Liver (tissue), 9 donors: ENCODE results near the gene NKD1. TPM values are rescaled to one million over a fixed set of nuclear protein-coding genes. Genes with fewer than 3 reads are reported as not detected.

Experiments used
- DNase-seq: peaks from one replicate; pipeline ENCODE4 v3.0.0-alpha.2; 2017; ENCODE audit warnings: low spot score
- H3K27ac ChIP-seq, 2 donors: one replicate each; pipeline ENCODE4 v1.7.0; 2013; ENCODE audit warnings: inconsistent platforms in 2 of 2, low read length in 2 of 2, control low read depth in 1 of 2, low read depth in 1 of 2, mild to moderate bottlenecking in 1 of 2
- H3K27me3 ChIP-seq, 4 donors: one replicate each; pipeline versions ENCODE4 v1.6.1 to v1.7.0; 2013; ENCODE audit warnings: low read length in 3 of 4, inconsistent platforms in 1 of 4, mild to moderate bottlenecking in 1 of 4, moderate library complexity in 1 of 4; ENCODE audit not compliant: control insufficient read depth in 4 of 4, insufficient read depth in 4 of 4
- H3K36me3 ChIP-seq, 4 donors: one replicate each; pipeline versions ENCODE4 v1.6.1 to v1.7.0; 2013; ENCODE audit warnings: low read length in 3 of 4, mild to moderate bottlenecking in 3 of 4, low read depth in 1 of 4, moderate library complexity in 1 of 4; ENCODE audit not compliant: control insufficient read depth in 4 of 4, insufficient read depth in 3 of 4
- H3K4me1 ChIP-seq, 4 donors: one replicate each; pipeline versions ENCODE4 v1.6.1 to v1.7.0; 2013; ENCODE audit warnings: low read length in 3 of 4, mild to moderate bottlenecking in 3 of 4, moderate library complexity in 1 of 4; ENCODE audit not compliant: control insufficient read depth in 4 of 4, insufficient read depth in 4 of 4
- H3K4me3 ChIP-seq, 3 donors: one replicate each; pipeline versions ENCODE4 v1.6.1 to v1.7.0; 2013; ENCODE audit warnings: low read length in 3 of 3, control low read depth in 1 of 3, low read depth in 1 of 3, mild to moderate bottlenecking in 1 of 3
- H3K9ac ChIP-seq, 2 donors: one replicate each; pipeline ENCODE4 v1.7.0; 2013; ENCODE audit warnings: low read length in 2 of 2, mild to moderate bottlenecking in 2 of 2, moderate library complexity in 2 of 2, control low read depth in 1 of 2, low read depth in 1 of 2
- H3K9me3 ChIP-seq, 4 donors: one replicate each; pipeline versions ENCODE4 v1.6.1 to v1.7.0; 2013; ENCODE audit warnings: low read length in 3 of 4; ENCODE audit not compliant: control insufficient read depth in 4 of 4
- EGR1 ChIP-seq, 2 donors: IDR thresholded peaks; 2 replicates each; pipeline ENCODE4 v1.6.1; 2016 to 2018; ENCODE audit warnings: antibody characterized with exemption in 2 of 2, low read depth in 2 of 2
- FOXA1 ChIP-seq: IDR thresholded peaks from 2 replicates; pipeline ENCODE4 v1.6.1; 2016; ENCODE audit warnings: antibody characterized with exemption
- HNF4A ChIP-seq, 2 donors: conservative IDR thresholded peaks; 2 replicates each; pipeline ENCODE4 v1.6.1; 2016; ENCODE audit warnings: antibody characterized with exemption in 2 of 2, mild to moderate bottlenecking in 2 of 2
- HNF4G ChIP-seq: IDR thresholded peaks from 2 replicates; pipeline ENCODE4 v1.6.1; 2016; ENCODE audit warnings: antibody characterized with exemption
- JUND ChIP-seq, 2 donors: IDR thresholded peaks; 2 replicates each; pipeline ENCODE4 v1.6.1; 2016; ENCODE audit warnings: antibody characterized with exemption in 2 of 2
- RAD21 ChIP-seq, 2 donors: IDR thresholded peaks; 2 replicates each; pipeline ENCODE4 v1.6.1; 2016; ENCODE audit warnings: antibody characterized with exemption in 2 of 2, mild to moderate bottlenecking in 2 of 2
- SP1 ChIP-seq: IDR thresholded peaks from 2 replicates; pipeline ENCODE4 v1.6.1; 2018; ENCODE audit warnings: antibody characterized with exemption, mild to moderate bottlenecking
- TAF1 ChIP-seq: conservative IDR thresholded peaks from 2 replicates; pipeline ENCODE4 v1.6.1; 2016; ENCODE audit warnings: antibody characterized with exemption, mild to moderate bottlenecking
- WGBS: extraction: QIAGEN DNeasy Blood & Tissue Kit; methylation state at CpG from one replicate; pipeline ENCODE4 v1.1.7; 2013; 5-methylcytosine and 5-hydroxymethylcytosine counted together
- polyA plus RNA-seq, 2 donors: library from polyadenylated mRNA; stranded (reverse) in 1 of 2; unstranded in 1 of 2; fragments of 200-250 nt in 1 of 2; fragments of >200 nt in 1 of 2; fragmentation: Nextera tagmentation in 1 of 2; extraction: Ambion mirVana in 1 of 2; gene quantifications; one replicate each; pipeline versions ENCODE4 v1.2.1 to v1.2.3, GENCODE V29; 2013 to 2015
- total RNA-seq, 2 donors: library from RNA; depleted of rRNA; stranded (reverse); fragments of >200 nt; gene quantifications; one replicate each; pipeline ENCODE4 v1.2.3, GENCODE V29; 2014
- TF ChIP-seq, protein P1 (sequence below): fragments of 150-350 bp; IDR thresholded peaks from 2 replicates; pipeline ENCODE4 v1.5.1; 2017; ENCODE audit warnings: improper control_type of control experiment, low read depth, low read length; ENCODE audit not compliant: missing input control
- TF ChIP-seq, protein P2 (sequence below): IDR thresholded peaks from 2 replicates; pipeline ENCODE4 v1.6.1; 2016; ENCODE audit warnings: antibody characterized with exemption
- TF ChIP-seq, protein P3 (sequence below): IDR thresholded peaks from 2 replicates; pipeline ENCODE4 v1.6.1; 2016; ENCODE audit warnings: antibody characterized with exemption
- TF ChIP-seq, protein P4 (sequence below): IDR thresholded peaks from 2 replicates; pipeline ENCODE4 v1.6.1; 2016; ENCODE audit warnings: antibody characterized with exemption, mild to moderate bottlenecking
- donor health status: healthy.
- donor health status: healthy.
- donor health status: healthy.
- donor health status: healthy.
- donor health status: healthy.

NKD1 gene
- total and polyA plus RNA-seq, 4 donors = 0.28 to 3.5 (median 0.85) TPM

DNA sequence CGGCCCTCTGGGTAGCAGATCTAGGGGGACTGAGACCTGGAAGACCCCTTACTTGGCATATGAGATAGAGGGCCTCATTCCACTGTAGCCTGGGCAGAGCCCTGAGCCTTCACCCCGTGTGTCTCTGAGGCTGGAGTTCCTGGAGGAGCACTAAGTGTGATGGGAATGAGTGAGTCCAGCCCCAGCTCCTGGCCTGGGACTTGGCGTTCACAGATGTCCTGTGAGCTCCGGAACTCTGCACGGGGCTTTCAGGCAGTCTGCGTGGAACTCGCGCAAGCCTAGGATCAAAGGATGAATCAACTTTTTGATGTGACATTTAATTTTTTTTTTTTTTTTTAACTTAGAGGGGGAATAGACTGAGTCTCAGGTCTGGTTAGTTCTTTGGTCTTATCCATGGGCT is 1.8 kb downstream of the NKD1 start (continued):
- TF ChIP-seq, protein P1, sequence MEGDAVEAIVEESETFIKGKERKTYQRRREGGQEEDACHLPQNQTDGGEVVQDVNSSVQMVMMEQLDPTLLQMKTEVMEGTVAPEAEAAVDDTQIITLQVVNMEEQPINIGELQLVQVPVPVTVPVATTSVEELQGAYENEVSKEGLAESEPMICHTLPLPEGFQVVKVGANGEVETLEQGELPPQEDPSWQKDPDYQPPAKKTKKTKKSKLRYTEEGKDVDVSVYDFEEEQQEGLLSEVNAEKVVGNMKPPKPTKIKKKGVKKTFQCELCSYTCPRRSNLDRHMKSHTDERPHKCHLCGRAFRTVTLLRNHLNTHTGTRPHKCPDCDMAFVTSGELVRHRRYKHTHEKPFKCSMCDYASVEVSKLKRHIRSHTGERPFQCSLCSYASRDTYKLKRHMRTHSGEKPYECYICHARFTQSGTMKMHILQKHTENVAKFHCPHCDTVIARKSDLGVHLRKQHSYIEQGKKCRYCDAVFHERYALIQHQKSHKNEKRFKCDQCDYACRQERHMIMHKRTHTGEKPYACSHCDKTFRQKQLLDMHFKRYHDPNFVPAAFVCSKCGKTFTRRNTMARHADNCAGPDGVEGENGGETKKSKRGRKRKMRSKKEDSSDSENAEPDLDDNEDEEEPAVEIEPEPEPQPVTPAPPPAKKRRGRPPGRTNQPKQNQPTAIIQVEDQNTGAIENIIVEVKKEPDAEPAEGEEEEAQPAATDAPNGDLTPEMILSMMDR = no peak
- TF ChIP-seq SP1 = no peak

GRCh38 chr16:50550866-50551641 is 2.9 kb downstream of the NKD1 start:
- Histone ChIP-seq H3K27me3 (no peaks in the 10 kb centered on the region), H3K36me3 (no peaks in the 10 kb centered on the region), H3K9me3 (no peaks in the 10 kb centered on the region), H3K4me3 (no peak overlapping the region), H3K4me1 (peaks cover 0 to 8% (median 8%) of the 10 kb centered on the region in 4 donors), H3K27ac (no peak overlapping the region), H3K9ac (no peak overlapping the region)
- WGBS = 83% methylated on average over 9 of the region's 9 CpGs
- DNase-seq = no peak
- TF ChIP-seq SP1 = no peak
- no peak for TF ChIP-seq HNF4A (conservative IDR thresholded peaks at IDR 0.05)
- TF ChIP-seq, protein P1 = no peak
- no peak for TF ChIP-seq TAF1
- TF ChIP-seq, protein P2, sequence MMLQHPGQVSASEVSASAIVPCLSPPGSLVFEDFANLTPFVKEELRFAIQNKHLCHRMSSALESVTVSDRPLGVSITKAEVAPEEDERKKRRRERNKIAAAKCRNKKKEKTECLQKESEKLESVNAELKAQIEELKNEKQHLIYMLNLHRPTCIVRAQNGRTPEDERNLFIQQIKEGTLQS = no peak
- no peak for TF ChIP-seq HNF4G
- TF ChIP-seq, protein P3, sequence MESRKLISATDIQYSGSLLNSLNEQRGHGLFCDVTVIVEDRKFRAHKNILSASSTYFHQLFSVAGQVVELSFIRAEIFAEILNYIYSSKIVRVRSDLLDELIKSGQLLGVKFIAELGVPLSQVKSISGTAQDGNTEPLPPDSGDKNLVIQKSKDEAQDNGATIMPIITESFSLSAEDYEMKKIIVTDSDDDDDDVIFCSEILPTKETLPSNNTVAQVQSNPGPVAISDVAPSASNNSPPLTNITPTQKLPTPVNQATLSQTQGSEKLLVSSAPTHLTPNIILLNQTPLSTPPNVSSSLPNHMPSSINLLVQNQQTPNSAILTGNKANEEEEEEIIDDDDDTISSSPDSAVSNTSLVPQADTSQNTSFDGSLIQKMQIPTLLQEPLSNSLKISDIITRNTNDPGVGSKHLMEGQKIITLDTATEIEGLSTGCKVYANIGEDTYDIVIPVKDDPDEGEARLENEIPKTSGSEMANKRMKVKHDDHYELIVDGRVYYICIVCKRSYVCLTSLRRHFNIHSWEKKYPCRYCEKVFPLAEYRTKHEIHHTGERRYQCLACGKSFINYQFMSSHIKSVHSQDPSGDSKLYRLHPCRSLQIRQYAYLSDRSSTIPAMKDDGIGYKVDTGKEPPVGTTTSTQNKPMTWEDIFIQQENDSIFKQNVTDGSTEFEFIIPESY = no peak
- no peak for TF ChIP-seq FOXA1
- TF ChIP-seq EGR1 (IDR thresholded peaks at IDR 0.05; ENCODE audit: low read depth in 2 of 2) = no peak
- TF ChIP-seq RAD21 (IDR thresholded peaks at IDR 0.05) = no peak
- no peak for TF ChIP-seq JUND (IDR thresholded peaks at IDR 0.05)
- TF ChIP-seq, protein P4, sequence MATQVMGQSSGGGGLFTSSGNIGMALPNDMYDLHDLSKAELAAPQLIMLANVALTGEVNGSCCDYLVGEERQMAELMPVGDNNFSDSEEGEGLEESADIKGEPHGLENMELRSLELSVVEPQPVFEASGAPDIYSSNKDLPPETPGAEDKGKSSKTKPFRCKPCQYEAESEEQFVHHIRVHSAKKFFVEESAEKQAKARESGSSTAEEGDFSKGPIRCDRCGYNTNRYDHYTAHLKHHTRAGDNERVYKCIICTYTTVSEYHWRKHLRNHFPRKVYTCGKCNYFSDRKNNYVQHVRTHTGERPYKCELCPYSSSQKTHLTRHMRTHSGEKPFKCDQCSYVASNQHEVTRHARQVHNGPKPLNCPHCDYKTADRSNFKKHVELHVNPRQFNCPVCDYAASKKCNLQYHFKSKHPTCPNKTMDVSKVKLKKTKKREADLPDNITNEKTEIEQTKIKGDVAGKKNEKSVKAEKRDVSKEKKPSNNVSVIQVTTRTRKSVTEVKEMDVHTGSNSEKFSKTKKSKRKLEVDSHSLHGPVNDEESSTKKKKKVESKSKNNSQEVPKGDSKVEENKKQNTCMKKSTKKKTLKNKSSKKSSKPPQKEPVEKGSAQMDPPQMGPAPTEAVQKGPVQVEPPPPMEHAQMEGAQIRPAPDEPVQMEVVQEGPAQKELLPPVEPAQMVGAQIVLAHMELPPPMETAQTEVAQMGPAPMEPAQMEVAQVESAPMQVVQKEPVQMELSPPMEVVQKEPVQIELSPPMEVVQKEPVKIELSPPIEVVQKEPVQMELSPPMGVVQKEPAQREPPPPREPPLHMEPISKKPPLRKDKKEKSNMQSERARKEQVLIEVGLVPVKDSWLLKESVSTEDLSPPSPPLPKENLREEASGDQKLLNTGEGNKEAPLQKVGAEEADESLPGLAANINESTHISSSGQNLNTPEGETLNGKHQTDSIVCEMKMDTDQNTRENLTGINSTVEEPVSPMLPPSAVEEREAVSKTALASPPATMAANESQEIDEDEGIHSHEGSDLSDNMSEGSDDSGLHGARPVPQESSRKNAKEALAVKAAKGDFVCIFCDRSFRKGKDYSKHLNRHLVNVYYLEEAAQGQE = no peak
